Ishikawa (cell line): ENCODE measurements around the gene C2CD2.

Experiments
- CEBPB ChIP-seq: IDR thresholded peaks from 2 replicates; pipeline ENCODE4 v1.6.1; 2012
- CREB1 ChIP-seq: IDR thresholded peaks from 2 replicates; pipeline ENCODE4 v1.6.1; 2012; ENCODE audit warnings: low read depth
- EGR1 ChIP-seq: IDR thresholded peaks from 2 replicates; pipeline ENCODE4 v1.6.1; 2012
- EP300 ChIP-seq: IDR thresholded peaks from 2 replicates; pipeline ENCODE4 v1.6.1; 2012; ENCODE audit warnings: borderline replicate concordance
- FOXM1 ChIP-seq: IDR thresholded peaks from 2 replicates; pipeline ENCODE4 v1.6.1; 2012; ENCODE audit warnings: low read depth, borderline replicate concordance
- NFIC ChIP-seq: IDR thresholded peaks from 2 replicates; pipeline ENCODE4 v1.6.1; 2012
- RAD21 ChIP-seq: IDR thresholded peaks from 2 replicates; pipeline ENCODE4 v1.6.1; 2012; ENCODE audit warnings: low read depth
- REST ChIP-seq: IDR thresholded peaks from 2 replicates; pipeline ENCODE4 v1.6.1; 2012; ENCODE audit warnings: low read depth, mild to moderate bottlenecking
- TAF1 ChIP-seq: IDR thresholded peaks from 2 replicates; pipeline ENCODE4 v1.6.1; 2012; ENCODE audit warnings: low read depth, mild to moderate bottlenecking
- TCF12 ChIP-seq: IDR thresholded peaks from 2 replicates; pipeline ENCODE4 v1.6.1; 2012; ENCODE audit warnings: low read depth
- TEAD4 ChIP-seq: IDR thresholded peaks from 2 replicates; pipeline ENCODE4 v1.6.1; 2012
- USF1 ChIP-seq: IDR thresholded peaks from 2 replicates; pipeline ENCODE4 v1.6.1; 2012
- YY1 ChIP-seq: IDR thresholded peaks from 2 replicates; pipeline ENCODE4 v1.6.1; 2012; ENCODE audit warnings: low read depth
- ZBTB7A ChIP-seq: IDR thresholded peaks from 2 replicates; pipeline ENCODE4 v1.6.1; 2012; ENCODE audit warnings: low read depth
- TF ChIP-seq, protein P1 (sequence below): IDR thresholded peaks from 2 replicates; pipeline ENCODE4 v1.6.1; 2012

The C2CD2 gene

DNA sequence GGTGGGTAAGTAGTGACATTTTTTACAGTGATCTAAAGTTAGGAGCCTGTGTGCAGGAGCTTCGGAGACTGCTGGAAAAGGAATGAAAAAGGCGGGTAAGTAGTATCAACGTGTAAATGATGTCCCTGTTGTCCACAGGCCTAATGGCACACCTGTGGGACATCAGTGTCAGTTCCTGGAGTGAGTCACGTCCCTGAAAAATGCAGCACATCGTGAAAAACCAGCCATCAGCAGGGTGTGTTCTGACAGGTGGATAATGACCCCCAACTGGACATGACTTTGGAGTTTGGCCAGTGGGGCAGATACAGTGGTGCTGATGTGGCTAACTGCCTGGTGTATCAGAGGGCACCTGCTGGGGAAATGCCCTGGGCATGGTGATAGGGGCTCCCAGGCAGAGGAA, 62.7 kb downstream of the C2CD2 start:
- TF ChIP-seq TAF1 (no peak), TCF12 (no peak), CEBPB (no peak), REST (no peak), ZBTB7A (no peak), TEAD4 (no peak), YY1 (no peak), RAD21 (no peak), FOXM1 (no peak)

- TF ChIP-seq RAD21 (no peak), TAF1 (no peak), TCF12 (no peak), REST (no peak), CREB1 (no peak)
Observed at GRCh38 chr21:41890355-41890754, 63.5 kb downstream of the C2CD2 start.

- no peak for TF ChIP-seq USF1
- no peak for TF ChIP-seq TCF12
Observed at GRCh38 chr21:41888749-41889376, 65.0 kb downstream of the C2CD2 start.

DNA sequence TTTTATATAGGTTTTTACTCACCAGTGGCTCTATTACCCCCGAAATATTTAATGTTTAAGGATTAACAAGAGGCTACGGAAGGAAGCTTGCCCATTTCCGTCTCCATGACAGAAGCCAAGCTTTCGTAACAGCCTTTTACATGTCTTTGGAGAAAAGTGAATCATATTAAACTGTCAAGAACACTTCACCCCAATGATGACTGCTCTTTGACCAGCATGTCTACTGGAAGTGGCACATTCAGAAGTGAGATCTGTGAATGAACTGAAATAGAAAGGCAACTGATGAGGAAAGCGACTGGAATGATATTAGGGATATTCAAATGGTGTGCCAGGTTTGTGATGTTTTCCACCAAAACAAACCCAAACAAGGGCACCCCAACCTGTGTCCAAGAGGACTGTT, 66.2 kb downstream of the C2CD2 start:
- TF ChIP-seq USF1, result no peak
- no peak for TF ChIP-seq NFIC
- TF ChIP-seq REST, result no peak
- TF ChIP-seq RAD21, result no peak
- no peak for TF ChIP-seq FOXM1
- no peak for TF ChIP-seq TAF1
- TF ChIP-seq, protein P1, sequence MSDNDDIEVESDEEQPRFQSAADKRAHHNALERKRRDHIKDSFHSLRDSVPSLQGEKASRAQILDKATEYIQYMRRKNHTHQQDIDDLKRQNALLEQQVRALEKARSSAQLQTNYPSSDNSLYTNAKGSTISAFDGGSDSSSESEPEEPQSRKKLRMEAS, result no peak
- TF ChIP-seq TEAD4, result no peak
- TF ChIP-seq EP300, result no peak
- no peak for TF ChIP-seq YY1
- TF ChIP-seq TCF12, result no peak

GRCh38 chr21:41886328-41886727, 67.5 kb downstream of the C2CD2 start:
- TF ChIP-seq TCF12, result no peak
- TF ChIP-seq FOXM1, result no peak
- no peak for TF ChIP-seq RAD21
- no peak for TF ChIP-seq NFIC
- TF ChIP-seq CREB1, result no peak
- TF ChIP-seq, protein P1, result no peak
- TF ChIP-seq USF1, result no peak
- TF ChIP-seq CEBPB, result no peak
- no peak for TF ChIP-seq YY1
- TF ChIP-seq TEAD4, result no peak
- TF ChIP-seq ZBTB7A, result no peak
- no peak for TF ChIP-seq EGR1
- no peak for TF ChIP-seq TAF1
- no peak for TF ChIP-seq REST
- no peak for TF ChIP-seq EP300
